Neural cell (in vitro differentiated cells): Measurements from ENCODE around the gene TPD52L1. TPM values are rescaled to one million over a fixed set of nuclear protein-coding genes. Genes with fewer than 3 reads are reported as not detected.

Experiments used
- H2AFZ ChIP-seq: fragments of 200-600, 300-800 bp; sonication (generic), shearing (Covaris generic); 2 replicates; pipeline ENCODE4 v1.6.0; 2014; ENCODE audit warnings: low read depth, mild to moderate bottlenecking, antibody characterized with exemption, low read length, moderate library complexity
- H3F3A ChIP-seq: fragments of 200-600 bp; shearing (Covaris generic); 2 replicates; pipeline ENCODE4 v1.6.1; 2016; ENCODE audit warnings: mild to moderate bottlenecking, moderate library complexity, mixed read lengths, antibody characterized with exemption, low read length; ENCODE audit not compliant: insufficient read depth, poor library complexity, severe bottlenecking
- H3K27ac ChIP-seq: fragments of 200-600, 300-800 bp; sonication (generic), shearing (Covaris generic); 2 replicates; pipeline ENCODE4 v1.5.1; 2014; ENCODE audit warnings: mild to moderate bottlenecking, low read length, moderate library complexity
- H3K27me3 ChIP-seq: fragments of 300-800, 200-600 bp; sonication (generic), shearing (Covaris generic); 2 replicates; pipeline ENCODE4 v1.6.0; 2014; ENCODE audit warnings: mild to moderate bottlenecking, low read depth, low read length, moderate library complexity; ENCODE audit not compliant: insufficient read depth
- H3K36me3 ChIP-seq: fragments of 300-800, 200-600 bp; sonication (generic), shearing (Covaris generic); 2 replicates; pipeline ENCODE4 v1.5.1; 2014; ENCODE audit warnings: mild to moderate bottlenecking, antibody characterized with exemption, low read length, moderate library complexity; ENCODE audit not compliant: insufficient read depth
- H3K4me2 ChIP-seq: fragments of 300-800, 200-600 bp; sonication (generic), shearing (Covaris generic); 2 replicates; pipeline ENCODE4 v1.6.0; 2014; ENCODE audit warnings: mild to moderate bottlenecking, low read length
- H3K4me3 ChIP-seq: fragments of 300-800, 200-600 bp; sonication (generic), shearing (Covaris generic); 2 replicates; pipeline ENCODE4 v1.5.1; 2014; ENCODE audit warnings: mild to moderate bottlenecking, low read length, moderate library complexity
- H3K79me2 ChIP-seq: fragments of 200-600 bp; shearing (Covaris generic); replicated peaks from 2 replicates; pipeline ENCODE4 v1.6.0; 2014; ENCODE audit warnings: mild to moderate bottlenecking, low read length, moderate library complexity; ENCODE audit not compliant: insufficient read depth
- H3K9ac ChIP-seq: fragments of 300-800, 200-600 bp; sonication (generic), shearing (Covaris generic); 2 replicates; pipeline ENCODE4 v1.6.1; 2016; ENCODE audit warnings: mild to moderate bottlenecking, low read length, mixed read lengths
- H3K9me2 ChIP-seq: fragments of 200-600 bp; shearing (Covaris generic); 2 replicates; pipeline ENCODE4 v1.6.1; 2016; ENCODE audit warnings: mild to moderate bottlenecking, low read length, mixed read lengths; ENCODE audit not compliant: insufficient read depth
- H3K9me3 ChIP-seq: fragments of 200-600, 300-800 bp; sonication (generic), shearing (Covaris generic); 2 replicates; pipeline ENCODE4 v1.6.1; 2016; ENCODE audit warnings: mild to moderate bottlenecking, mixed run types, low read length, moderate library complexity, mixed read lengths
- H4K20me1 ChIP-seq: fragments of 200-600 bp; shearing (Covaris generic); 2 replicates; pipeline ENCODE4 v1.6.1; 2016; ENCODE audit warnings: mild to moderate bottlenecking, mixed run types; ENCODE audit not compliant: insufficient read depth
- CTCF ChIP-seq: fragments of 450-650 bp; IDR thresholded peaks from 2 replicates; pipeline ENCODE4 v1.5.1; 2014; ENCODE audit warnings: antibody characterized with exemption, mild to moderate bottlenecking, moderate library complexity; ENCODE audit not compliant: poor library complexity, severe bottlenecking
- EP300 ChIP-seq: fragments of 450-650 bp; conservative IDR thresholded peaks from 2 replicates; pipeline ENCODE4 v1.6.1; 2014; ENCODE audit warnings: antibody characterized with exemption, mild to moderate bottlenecking, moderate library complexity; ENCODE audit not compliant: poor library complexity, severe bottlenecking
- EZH2 ChIP-seq: fragments of 200-600, 300-800 bp; shearing (Covaris generic), sonication (generic); IDR thresholded peaks from 2 replicates; pipeline ENCODE4 v1.6.1; 2014; ENCODE audit warnings: antibody characterized with exemption, low read length, borderline replicate concordance, mild to moderate bottlenecking; ENCODE audit not compliant: insufficient read depth, poor library complexity, severe bottlenecking
- MXI1 ChIP-seq: fragments of 450-650 bp; conservative IDR thresholded peaks from 2 replicates; pipeline ENCODE4 v1.6.1; 2014; ENCODE audit warnings: antibody characterized with exemption, mild to moderate bottlenecking; ENCODE audit not compliant: poor library complexity, severe bottlenecking
- POLR2AphosphoS5 ChIP-seq: IDR thresholded peaks from 2 replicates; pipeline ENCODE4 v1.6.1; 2012
- RAD21 ChIP-seq: fragments of 450-650 bp; conservative IDR thresholded peaks from 2 replicates; pipeline ENCODE4 v1.6.1; 2014; ENCODE audit warnings: antibody characterized with exemption, mild to moderate bottlenecking, moderate library complexity
- REST ChIP-seq: IDR thresholded peaks from 2 replicates; pipeline ENCODE4 v1.6.1; 2012; ENCODE audit warnings: borderline replicate concordance
- SMC3 ChIP-seq: fragments of 450-650 bp; conservative IDR thresholded peaks from 2 replicates; pipeline ENCODE4 v1.6.1; 2014; ENCODE audit warnings: antibody characterized with exemption, mild to moderate bottlenecking, moderate library complexity; ENCODE audit not compliant: poor library complexity
- TAF1 ChIP-seq: IDR thresholded peaks from 2 replicates; pipeline ENCODE4 v1.6.1; 2012; ENCODE audit warnings: low read depth
- polyA plus RNA-seq: library from polyadenylated mRNA; depleted of rRNA; stranded (reverse); fragments of >200 nt; gene quantifications from 2 replicates; pipeline ENCODE4 v1.2.3, GENCODE V29; 2014

TPD52L1 gene
- polyA plus RNA-seq, 1 donor from 2014 or later: 8.9 TPM

GRCh38 chr6:125205931-125206330 lies 52.4 kb downstream of the TPD52L1 start:
- Histone ChIP-seq H4K20me1 (no peaks in the 10 kb centered on the region), H3K9ac (no peak overlapping the region), H3K4me2 (no peak overlapping the region), H3K9me2 (no peaks in the 10 kb centered on the region), H3K4me3 (no peak overlapping the region), H2AFZ (no peak overlapping the region), H3F3A (no peaks in the 10 kb centered on the region), H3K9me3 (no peaks in the 10 kb centered on the region), H3K27me3 (no peaks in the 10 kb centered on the region), H3K79me2 (no peaks in the 10 kb centered on the region), H3K27ac (no peak overlapping the region), H3K36me3 (no peaks in the 10 kb centered on the region)
- TF ChIP-seq TAF1: no peak
- no peak for TF ChIP-seq EZH2
- no peak for TF ChIP-seq SMC3
- TF ChIP-seq REST: no peak
- TF ChIP-seq CTCF: no peak
- TF ChIP-seq RAD21: no peak
- TF ChIP-seq MXI1: no peak

- no peaks in the 10 kb centered on the region for H3K79me2 ChIP-seq
- TF ChIP-seq CTCF (no peak), SMC3 (no peak), POLR2AphosphoS5 (no peak), MXI1 (no peak), REST (no peak), EP300 (no peak), TAF1 (no peak), RAD21 (no peak), EZH2 (no peak)
- no peak overlapping the region for H2AFZ ChIP-seq
- no peak overlapping the region for H3K9ac ChIP-seq
- H4K20me1 ChIP-seq: no peaks in the 10 kb centered on the region
- no peaks in the 10 kb centered on the region for H3F3A ChIP-seq
- H3K27me3 ChIP-seq: no peaks in the 10 kb centered on the region
- no peak overlapping the region for H3K27ac ChIP-seq
- no peaks in the 10 kb centered on the region for H3K9me3 ChIP-seq
- no peak overlapping the region for H3K4me2 ChIP-seq
- no peak overlapping the region for H3K4me3 ChIP-seq
- H3K9me2 ChIP-seq: no peaks in the 10 kb centered on the region
- H3K36me3 ChIP-seq: no peaks in the 10 kb centered on the region
These were observed 52.8 kb downstream of the TPD52L1 start for GRCh38 chr6:125206389-125206788.
